NOMO-1 (cell line): ENCODE data around the gene NIPBL.
"Not testable (repeated sequence)": the region's sequence is repeated elsewhere in the genome, so short reads cannot be mapped to it uniquely, and the experiment has no call there.

Experiments used
- DNase-seq, 2 experiments: peaks; one replicate each; lab custom pipeline; 2025; ENCODE audit not compliant: unreplicated experiment in 2 of 2; lab: John Stamatoyannopoulos, UW

Gene NIPBL

DNA sequence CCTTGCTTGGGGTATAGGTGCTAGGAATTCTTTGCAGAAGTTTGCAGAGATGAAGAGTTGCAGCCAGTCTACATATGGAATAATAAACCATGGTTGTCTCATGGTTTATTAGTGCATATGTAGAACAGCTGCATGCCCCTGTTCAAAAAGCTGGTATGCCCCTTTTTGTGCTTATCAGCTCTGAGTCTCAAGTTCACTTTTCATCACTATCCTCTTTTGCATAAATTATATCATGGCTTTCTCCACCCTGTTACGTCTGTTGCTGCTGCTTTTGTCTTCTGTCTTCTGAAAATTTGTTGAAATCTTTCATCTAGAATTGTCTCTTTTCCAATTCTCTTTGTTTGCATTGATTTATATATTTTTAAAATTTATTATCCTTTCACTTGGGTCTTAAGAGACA is 200.6 kb downstream of the NIPBL start:
- no peak for DNase-seq

DNA sequence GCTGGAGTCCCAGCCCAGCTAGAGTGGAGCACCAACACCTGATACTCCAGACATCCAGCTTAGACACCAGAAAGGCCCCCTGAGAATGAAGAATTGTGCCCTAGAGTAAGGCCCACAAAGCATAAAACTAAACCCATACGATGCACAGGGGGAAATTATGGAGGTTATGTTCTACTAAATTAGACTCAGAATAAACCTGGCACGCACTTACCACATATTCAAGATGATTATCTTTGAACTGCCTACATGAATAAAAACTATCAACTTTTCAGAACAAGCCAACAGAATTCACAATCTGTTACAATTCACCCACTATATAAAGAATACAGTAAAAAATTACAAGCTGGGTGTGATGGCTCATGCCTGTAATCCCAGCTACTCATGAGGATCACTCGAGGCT is 204.1 kb downstream of the NIPBL start:
- no peak for DNase-seq

DNA sequence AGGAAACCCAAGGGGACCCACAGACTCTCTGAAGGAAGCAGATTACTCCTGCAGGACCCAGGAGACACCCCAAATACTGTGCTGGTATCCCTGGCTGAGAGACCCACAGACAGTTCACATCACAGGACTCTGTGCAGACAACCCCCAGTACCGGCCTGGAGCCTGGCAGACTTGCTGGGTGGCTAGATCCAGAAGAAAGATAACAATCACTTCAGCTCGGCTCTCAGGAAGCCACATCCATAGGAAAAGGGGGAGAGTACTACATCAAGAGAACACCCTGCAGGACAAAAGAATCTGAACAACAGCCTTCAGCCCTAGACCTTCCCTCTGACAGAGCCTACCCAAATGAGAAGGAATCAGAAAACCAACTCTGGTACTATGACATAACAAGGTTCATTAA is 206.4 kb downstream of the NIPBL start:
- DNase-seq, result not testable (repeated sequence)

DNA sequence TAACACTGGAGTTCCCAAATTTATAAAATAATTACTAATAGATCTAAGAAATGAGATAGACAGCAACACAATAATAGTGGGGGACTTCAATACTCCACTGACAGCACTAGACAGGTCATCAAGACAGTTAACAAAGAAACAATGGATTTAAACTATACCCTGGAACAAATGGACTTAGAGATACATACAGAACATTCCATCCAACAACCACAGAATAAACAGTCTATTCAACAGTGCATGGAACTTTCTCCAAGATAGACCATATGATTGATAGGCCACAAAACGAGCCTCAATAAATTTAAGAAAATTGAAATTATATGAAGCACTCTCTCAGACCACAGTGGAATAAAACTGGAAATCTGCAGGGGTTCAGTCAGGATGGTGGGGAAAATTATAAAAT is 209.5 kb downstream of the NIPBL start:
- DNase-seq, result not testable (repeated sequence)

DNA sequence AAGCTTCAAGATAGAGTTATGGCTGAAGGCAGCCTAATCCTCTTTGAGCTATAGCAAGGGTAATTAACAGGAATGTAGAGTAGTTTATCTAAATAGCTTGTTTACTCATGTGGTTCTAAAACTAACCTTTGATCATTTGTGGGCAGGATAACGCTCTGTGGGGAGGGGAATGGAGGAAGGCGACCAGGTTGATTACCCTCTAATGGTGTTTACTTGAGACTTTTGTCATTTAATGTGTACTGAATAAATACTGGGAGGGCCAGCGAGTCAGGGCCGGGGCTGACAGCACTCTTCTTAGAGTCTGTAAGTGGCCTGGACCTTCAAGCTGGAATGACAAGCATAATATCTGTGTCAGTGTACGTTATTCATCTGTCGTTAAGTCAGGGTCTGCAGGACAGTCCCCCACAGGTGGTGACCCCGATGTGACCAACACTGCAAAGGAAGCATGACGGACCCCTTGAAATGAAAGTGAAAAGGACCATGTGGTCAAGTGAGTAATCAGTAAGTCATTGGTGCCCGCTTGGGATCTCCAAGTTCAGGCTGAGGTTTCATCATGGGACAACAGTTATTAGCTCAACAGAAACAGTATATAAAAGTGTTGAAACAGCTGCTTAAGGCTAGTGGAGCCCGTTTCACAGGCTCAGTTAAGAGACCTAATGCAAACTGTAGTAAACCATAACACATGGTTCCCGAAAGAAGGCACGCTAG is 210.1 kb downstream of the NIPBL start:
- peak; percentile 72 to 92 for DNase-seq

DNA sequence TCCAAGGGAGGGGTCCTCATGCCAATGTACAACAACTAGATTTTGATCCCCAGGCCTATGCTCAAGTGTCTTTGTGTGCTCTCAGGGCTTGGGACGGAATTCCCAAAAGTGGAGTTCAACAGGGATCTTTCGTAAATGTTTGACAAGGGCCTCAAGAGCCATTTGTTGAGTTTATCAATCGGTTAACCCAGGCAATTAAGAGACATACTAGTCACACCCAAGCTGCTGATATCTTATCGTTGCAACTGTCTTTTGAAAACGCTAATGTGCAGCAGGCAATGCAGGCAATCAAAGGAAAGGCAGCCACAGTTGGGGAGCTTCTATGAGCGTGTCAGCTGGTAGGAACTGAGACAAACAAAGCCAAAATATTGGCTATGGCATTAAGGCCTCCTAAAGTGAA is 211.4 kb downstream of the NIPBL start:
- DNase-seq, result no peak

DNA sequence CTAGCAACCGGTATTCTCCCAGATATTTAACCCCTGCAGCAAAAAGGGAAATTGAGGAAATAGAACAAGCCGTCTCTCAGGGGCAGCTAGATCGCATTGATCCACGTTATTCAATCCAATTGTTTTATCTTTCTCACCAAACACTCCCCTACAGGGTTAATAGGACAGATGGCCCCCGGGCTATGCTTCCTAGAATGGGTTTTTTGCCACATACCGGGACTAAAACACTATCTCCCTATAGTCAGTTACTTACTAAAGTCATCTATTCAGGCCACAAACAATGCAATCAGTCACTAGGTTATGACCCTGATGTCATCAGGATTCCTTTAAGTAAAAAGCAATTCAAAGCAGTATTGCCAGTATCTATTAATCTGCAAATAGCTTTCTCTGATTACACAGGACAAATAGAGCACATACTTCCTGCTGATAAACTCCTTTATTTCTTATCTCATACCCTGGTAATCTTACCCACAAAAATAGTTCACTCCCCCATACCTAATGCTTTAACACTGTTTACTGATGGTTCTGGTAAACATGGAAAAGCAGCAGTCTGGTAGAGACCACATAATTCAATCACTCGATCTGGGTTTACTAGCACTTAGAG is 213.7 kb downstream of the NIPBL start:
- DNase-seq, result no peak

DNA sequence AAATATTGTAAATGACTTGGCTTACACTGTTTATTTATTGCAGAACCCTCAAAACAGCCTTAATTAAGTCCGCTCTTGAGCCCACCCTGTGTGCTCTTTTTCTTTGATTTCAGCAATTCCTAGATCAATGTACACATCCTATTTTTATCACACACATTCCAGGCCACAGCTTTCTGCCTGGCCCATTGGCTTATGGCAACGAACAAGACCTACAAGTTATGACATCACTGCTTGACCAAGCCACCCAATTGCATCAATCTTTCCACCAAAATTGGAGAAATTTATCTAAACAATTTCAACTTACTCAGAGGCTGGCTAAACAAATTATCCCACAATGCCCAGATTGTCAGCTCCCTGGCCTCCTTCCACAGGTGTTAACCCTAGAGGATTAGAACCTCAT is 214.2 kb downstream of the NIPBL start:
- no peak for DNase-seq

DNA sequence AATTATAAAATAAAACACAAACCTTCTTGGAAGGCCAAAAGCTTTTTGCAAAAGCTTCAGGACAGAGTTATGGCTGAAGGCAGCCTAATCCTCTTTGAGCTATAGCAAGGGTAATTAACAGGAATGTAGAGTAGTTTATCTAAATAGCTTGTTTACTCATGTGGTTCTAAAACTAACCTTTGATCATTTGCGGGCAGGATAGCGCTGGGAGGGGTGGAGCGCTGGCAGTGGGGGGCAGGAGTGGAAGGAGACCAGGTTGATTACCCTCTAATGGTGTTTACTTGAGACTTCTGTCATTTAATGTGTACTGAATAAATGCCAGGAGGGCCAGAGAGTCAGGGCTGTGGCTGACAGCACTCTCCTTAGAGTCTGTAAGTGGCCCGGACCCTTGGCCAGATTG is 217.2 kb downstream of the NIPBL start:
- not testable (repeated sequence) for DNase-seq

DNA sequence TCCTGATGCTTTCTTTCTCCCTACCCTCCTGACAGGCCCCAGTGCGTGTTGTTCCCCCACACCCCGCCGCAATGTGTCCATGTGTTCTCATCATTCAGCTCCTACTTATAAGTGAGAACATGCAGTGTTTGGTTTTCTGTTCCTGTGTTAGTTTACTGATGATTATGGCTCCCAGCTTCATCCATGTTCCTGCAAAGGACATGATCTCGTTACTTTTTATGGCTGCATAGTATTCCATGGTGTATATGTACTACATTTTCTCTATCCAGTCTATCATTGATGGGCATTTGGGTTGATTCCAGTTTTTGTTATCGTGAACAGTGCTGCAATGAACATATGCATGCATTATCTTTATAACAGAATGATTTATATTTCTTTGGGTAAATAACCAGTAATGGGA is 222.7 kb downstream of the NIPBL start:
- DNase-seq, result not testable (repeated sequence)

DNA sequence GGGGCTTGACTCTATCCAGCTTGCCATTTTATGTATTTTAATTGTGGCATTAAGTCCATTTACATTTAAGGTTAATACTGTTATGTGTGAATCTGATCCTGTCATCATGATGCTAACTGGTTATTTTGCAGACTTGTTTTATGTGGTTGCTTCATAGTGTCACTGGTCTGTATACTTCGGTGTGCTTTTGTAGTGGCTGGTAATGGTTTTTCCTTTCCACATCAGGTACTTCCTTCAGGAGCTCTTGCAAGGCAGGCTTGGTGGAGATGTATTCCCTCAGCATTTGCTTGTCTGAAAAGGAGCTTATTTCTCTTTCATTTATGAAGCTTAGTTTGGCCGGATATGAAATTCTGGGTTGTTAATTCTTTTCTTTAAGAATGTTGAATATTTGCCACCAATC is 226.7 kb downstream of the NIPBL start:
- no peak for DNase-seq

DNA sequence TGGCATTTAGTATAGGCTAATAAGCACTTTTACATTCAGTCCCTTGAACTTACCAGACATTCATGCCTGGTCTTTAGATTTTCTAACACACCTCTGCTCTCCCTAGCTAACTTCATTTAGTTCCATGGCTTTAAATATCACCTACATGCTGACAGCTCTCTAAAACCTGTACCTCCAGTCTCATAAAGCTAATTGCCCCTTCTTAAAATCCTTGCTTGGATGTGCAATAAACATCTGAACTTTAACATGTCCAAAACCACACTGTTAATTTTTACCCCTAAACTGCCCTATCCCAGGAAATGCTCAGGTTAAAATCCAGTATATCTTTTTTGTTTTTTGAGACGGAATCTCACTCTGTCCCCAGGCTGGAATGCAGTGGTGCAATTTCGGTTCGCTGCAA is 232.8 kb downstream of the NIPBL start:
- DNase-seq, result no peak

DNA sequence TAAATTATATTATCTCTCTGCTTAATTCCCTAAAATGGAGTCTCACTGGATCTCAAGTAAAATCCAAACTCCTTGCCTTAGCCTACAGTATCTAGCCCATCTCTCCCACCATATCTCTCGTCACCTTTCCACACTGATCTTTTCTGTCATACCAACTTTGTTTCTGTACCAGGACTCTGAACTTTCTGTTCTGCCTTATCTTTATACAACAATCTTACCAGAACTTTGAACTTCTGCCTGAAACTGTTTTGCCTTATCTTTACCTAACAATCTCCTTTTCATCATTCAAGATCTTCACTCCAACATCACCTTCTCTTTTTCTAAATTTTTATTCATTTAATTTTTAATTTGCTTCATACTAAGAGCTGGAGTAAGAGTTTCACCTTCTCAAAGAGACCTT is 233.6 kb downstream of the NIPBL start:
- DNase-seq, result no peak

DNA sequence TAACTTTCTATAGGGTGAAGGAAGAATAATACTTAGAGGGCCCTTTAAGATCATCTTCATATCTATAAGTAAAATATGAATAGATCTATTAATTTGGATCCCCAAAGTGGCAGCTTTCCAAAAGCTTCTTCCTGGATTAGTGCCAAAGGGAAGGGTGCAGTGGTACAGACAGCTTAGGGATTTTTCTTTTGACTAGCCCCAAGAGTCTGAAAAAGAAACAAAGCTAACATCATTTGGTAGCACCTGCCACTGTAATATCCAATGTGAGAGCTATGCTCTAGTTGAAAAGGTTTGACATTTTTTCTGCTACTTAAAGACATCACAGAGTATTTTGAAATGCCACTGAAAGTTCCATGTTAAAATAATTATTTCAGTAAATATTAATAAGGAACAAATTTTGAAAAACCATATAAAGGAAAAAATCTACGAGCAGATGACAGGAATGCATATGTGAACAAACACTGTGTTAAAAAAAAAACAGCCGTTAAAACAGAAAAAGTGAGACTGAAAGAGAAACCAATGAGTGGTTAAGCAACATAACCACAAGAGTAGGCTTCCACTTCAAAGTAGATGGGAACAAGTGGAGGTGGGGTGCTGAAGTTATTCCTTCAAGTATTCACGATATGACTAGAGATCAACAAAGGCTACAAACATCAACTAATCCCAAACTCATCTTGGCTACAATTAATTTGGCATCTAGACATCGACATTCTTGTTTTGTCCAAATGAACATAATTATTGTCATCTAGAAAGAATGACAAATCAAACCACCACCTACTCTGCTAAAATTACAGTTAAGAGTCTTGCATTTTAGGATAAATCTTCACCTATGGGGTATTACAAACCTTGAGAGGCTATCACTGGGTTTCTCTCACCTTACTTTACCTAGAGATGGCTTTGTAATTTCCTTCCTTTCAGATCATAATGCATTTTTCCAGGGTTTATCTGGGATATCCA is 235.1 kb downstream of the NIPBL start:
- peak; percentile 79 to 95 for DNase-seq

DNA sequence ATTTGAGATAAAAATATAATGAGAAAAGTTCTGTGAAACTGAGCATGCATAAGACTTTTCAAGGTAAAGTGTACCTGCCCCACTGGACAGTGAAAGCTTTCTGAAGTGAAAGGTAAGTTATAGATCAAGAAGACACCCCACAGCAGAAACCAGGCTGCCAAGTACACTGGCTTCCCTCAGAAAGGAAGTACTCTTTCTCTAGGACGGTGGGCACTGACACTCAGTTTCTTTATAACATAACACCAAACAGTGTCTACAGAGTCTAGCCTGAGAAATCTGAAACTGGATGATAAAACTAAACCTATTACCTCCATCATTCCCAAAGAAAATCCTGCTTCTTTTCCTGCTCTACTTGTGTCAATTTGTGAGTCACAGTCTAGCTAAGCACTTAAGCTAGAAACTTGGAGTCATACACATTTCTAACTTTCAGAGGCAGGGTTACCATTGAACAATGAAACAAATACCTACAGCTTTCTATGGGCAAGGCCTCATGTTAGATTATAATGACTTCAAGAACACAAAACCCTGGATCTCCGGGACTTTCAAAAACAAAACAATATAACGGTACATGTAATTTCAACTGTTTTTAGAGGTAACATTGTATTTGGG is 235.9 kb downstream of the NIPBL start:
- DNase-seq, result peak in 1 of 2 experiments; percentile 21
